Fibroblast of peridontal ligament (primary cell): ENCODE measurements around the gene MGAT4A.
"Not testable (repeated sequence)": the region's sequence is repeated elsewhere in the genome, so short reads cannot be mapped to it uniquely, and the experiment has no call there.

Source experiments
- DNase-seq: peaks from one replicate; pipeline ENCODE4 v3.0.0-alpha.2; 2010; ENCODE audit errors: extremely low read depth

The MGAT4A gene

GRCh38 chr2:98759827-98760625 is 29.1 kb upstream of the MGAT4A start:
- DNase-seq = no peak

- no peak for DNase-seq
Measured at GRCh38 chr2:98759338-98759737, 28.4 kb upstream of the MGAT4A start.

- peak; percentile 42 for DNase-seq
Measured at GRCh38 chr2:98757904-98758421, 27.0 kb upstream of the MGAT4A start.

GRCh38 chr2:98753801-98754200 is 22.9 kb upstream of the MGAT4A start:
- DNase-seq = no peak

GRCh38 chr2:98752711-98753110 is 21.8 kb upstream of the MGAT4A start:
- DNase-seq = not testable (repeated sequence)

- DNase-seq = no peak
Measured at GRCh38 chr2:98751748-98752147, 20.8 kb upstream of the MGAT4A start.

- no peak for DNase-seq
Measured at GRCh38 chr2:98750593-98751282, 19.8 kb upstream of the MGAT4A start.

GRCh38 chr2:98749066-98749450 is 18.1 kb upstream of the MGAT4A start:
- DNase-seq = no peak

- DNase-seq = no peak
Measured at GRCh38 chr2:98748292-98749065, 17.5 kb upstream of the MGAT4A start.

- DNase-seq = no peak
Measured at GRCh38 chr2:98747888-98748287, 17.0 kb upstream of the MGAT4A start.

- no peak for DNase-seq
Measured at GRCh38 chr2:98746426-98746825, 15.5 kb upstream of the MGAT4A start.

GRCh38 chr2:98744595-98744994 is 13.7 kb upstream of the MGAT4A start:
- no peak for DNase-seq

- DNase-seq = no peak
Measured at GRCh38 chr2:98743835-98744234, 12.9 kb upstream of the MGAT4A start.

GRCh38 chr2:98739020-98739419 is 8.1 kb upstream of the MGAT4A start:
- no peak for DNase-seq

- DNase-seq = no peak
Measured at GRCh38 chr2:98738304-98738703, 7.4 kb upstream of the MGAT4A start.

- DNase-seq = no peak
Measured at GRCh38 chr2:98737848-98738247, 6.9 kb upstream of the MGAT4A start.

GRCh38 chr2:98736464-98736889 is 5.5 kb upstream of the MGAT4A start:
- DNase-seq = no peak

- DNase-seq = no peak
Measured at GRCh38 chr2:98734823-98735260, 3.9 kb upstream of the MGAT4A start.

GRCh38 chr2:98734162-98734561 is 3.2 kb upstream of the MGAT4A start:
- DNase-seq = no peak

GRCh38 chr2:98732430-98733051 is 1.6 kb upstream of the MGAT4A start:
- no peak for DNase-seq

GRCh38 chr2:98731894-98732349 is 990 bp upstream of the MGAT4A start:
- no peak for DNase-seq

GRCh38 chr2:98730707-98731040 is 258 bp downstream of the MGAT4A start:
- DNase-seq = no peak
